Stimulated activated naive B cell treated with anti-CD40 and anti-IgM and Interleukin-4, amounts not matched to agents 10 μg/mL and 1 μg/mL and 100 μg/mL, for 72 hours (primary cell): ENCODE results near the gene FBXO3.
"Not testable (repeated sequence)": the region's sequence is repeated elsewhere in the genome, so short reads cannot be mapped to it uniquely, and the experiment has no call there.

Experiments used
- ATAC-seq, 2 donors: fragments of 150-1000 bp; cut with Tn5 transposase; replicated peaks; 2 replicates each; pipeline ENCODE4 v1.10.0; 2021; ENCODE audit warnings: moderate library complexity in 1 of 2
- DNase-seq: peaks from one replicate; pipeline ENCODE4 v3.0.0; 2021
- H3K27ac Mint-ChIP-seq: one replicate; pipeline ENCODE4 v1.8.0; 2022; ENCODE audit warnings: mild to moderate bottlenecking, mixed read lengths
- H3K27me3 Mint-ChIP-seq, 2 donors: one replicate each; pipeline ENCODE4 v1.8.0; 2022; ENCODE audit warnings: mixed read lengths in 2 of 2
- H3K36me3 Mint-ChIP-seq, 2 donors: one replicate each; pipeline ENCODE4 v1.8.0; 2022; ENCODE audit warnings: mixed read lengths in 2 of 2, mild to moderate bottlenecking in 1 of 2
- H3K4me1 Mint-ChIP-seq, 2 donors: one replicate each; pipeline ENCODE4 v1.8.0; 2022; ENCODE audit warnings: mixed read lengths in 2 of 2, mild to moderate bottlenecking in 1 of 2
- H3K4me3 Mint-ChIP-seq, 2 donors: one replicate each; pipeline ENCODE4 v1.8.0; 2022; ENCODE audit warnings: mild to moderate bottlenecking in 2 of 2, mixed read lengths in 2 of 2, moderate library complexity in 1 of 2
- H3K9me3 Mint-ChIP-seq, 2 donors: one replicate each; pipeline ENCODE4 v1.8.0; 2022; ENCODE audit warnings: mixed read lengths in 2 of 2, mild to moderate bottlenecking in 1 of 2

Gene FBXO3

DNA sequence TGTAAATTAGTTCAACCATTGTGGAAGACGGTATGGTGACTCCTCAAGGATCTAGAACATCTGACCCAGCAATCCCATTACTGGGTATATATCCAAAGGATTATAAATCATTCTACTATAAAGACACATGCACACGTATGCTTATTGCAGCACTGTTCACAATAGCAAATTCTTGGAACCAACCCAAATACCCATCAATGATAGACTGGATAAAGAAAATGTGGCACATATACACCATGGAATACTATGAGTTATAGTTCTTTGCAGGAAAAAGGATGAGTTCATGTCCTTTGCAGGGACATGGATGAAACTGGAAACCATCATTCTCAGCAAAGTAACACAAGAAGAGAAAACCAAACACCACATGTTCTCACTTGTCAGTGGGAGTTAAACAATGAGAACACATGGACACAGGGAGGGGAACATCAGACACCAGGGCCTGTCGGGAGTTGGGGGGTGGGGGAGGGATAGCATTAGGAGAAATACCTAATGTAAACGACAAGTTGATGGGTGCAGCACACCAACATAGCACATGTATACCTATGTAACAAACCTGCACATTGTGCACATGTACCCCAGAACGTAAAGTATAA, 45.2 kb downstream of the FBXO3 start:
- H3K4me3 Mint-ChIP-seq, ATAC-seq, H3K9me3 Mint-ChIP-seq, H3K27me3 Mint-ChIP-seq, H3K27ac Mint-ChIP-seq, DNase-seq: not testable (repeated sequence)
- Mint-ChIP-seq H3K36me3 (peaks cover 23 to 37% of the 10 kb centered on the region in 2 donors), H3K4me1 (peaks cover 34 to 36% of the 10 kb centered on the region in 2 donors)

DNA sequence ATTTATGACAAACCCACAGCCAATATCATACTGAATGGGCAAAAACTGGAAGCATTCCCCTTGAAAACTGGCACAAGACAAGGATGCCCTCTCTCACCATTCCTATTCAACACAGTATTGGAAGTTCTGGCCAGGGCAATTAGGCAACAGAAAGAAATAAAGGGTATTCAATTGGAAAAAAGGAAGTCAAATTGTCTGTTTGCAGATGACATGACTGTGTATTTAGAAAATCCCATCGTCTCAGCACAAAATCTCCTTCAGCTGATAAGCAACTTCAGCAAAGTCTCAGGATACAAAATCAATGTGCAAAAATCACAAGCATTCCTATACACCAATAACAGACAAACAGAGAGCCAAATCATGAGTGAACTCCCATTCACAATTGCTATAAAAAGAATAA, 46.8 kb downstream of the FBXO3 start:
- H3K4me1 Mint-ChIP-seq, result peaks cover 40 to 46% of the 10 kb centered on the region in 2 donors
- not testable (repeated sequence) for H3K27me3 Mint-ChIP-seq, H3K4me3 Mint-ChIP-seq, H3K9me3 Mint-ChIP-seq, ATAC-seq, DNase-seq, H3K27ac Mint-ChIP-seq
- peaks cover 17 to 31% of the 10 kb centered on the region in 2 donors for H3K36me3 Mint-ChIP-seq

DNA sequence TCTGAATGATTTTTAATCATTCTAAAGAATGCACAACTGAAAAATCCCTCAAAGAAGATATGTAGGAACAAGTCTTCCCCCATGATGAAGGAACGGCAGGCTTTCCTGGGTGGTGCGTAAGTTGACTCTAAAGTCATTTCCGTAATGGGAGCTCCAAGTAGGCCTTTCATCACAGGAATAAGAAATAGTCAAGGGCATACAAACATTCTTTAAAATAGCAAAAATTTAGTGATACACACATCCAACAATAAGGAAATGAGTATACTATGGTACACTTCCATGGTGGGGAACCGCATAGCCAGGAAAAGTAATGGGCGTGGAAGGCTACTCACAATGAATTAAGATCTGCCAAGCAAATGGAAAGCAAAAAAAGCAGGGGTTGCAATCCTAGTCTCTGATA, 48.8 kb downstream of the FBXO3 start:
- DNase-seq, result no peak
- Mint-ChIP-seq H3K4me1 (peaks cover 38 to 46% of the 10 kb centered on the region in 2 donors), H3K9me3 (no peaks in the 10 kb centered on the region), H3K36me3 (peaks cover 25 to 40% of the 10 kb centered on the region in 2 donors), H3K4me3 (no peak overlapping the region), H3K27ac (no peak overlapping the region), H3K27me3 (peaks cover 0 to 6% of the 10 kb centered on the region in 2 donors)
- ATAC-seq, result no peak

DNA sequence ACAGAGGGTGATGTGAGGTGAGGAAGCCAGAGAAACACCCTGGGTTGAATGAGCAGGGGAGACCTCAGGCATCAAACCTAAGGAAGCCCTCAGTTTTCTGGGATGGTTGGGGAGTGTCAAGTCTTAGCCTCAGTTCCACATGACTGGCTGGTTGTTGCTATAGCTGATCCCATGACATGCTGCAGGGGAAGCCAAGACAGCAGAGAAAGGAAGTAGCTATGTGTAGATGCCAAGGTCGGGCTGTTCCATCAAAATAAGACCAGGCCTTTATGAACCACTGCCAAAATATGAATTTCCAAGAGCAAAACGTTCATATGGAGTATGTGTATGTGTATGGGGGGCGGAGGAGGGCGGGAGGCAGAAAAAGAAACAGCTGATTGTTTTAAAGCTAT, 49.7 kb downstream of the FBXO3 start:
- no peak for ATAC-seq
- Mint-ChIP-seq H3K4me3 (no peak overlapping the region), H3K9me3 (no peaks in the 10 kb centered on the region), H3K27me3 (peaks cover 0 to 6% of the 10 kb centered on the region in 2 donors), H3K4me1 (peaks cover 38 to 46% of the 10 kb centered on the region in 2 donors), H3K36me3 (peaks cover 31 to 48% of the 10 kb centered on the region in 2 donors), H3K27ac (no peak overlapping the region)
- no peak for DNase-seq

DNA sequence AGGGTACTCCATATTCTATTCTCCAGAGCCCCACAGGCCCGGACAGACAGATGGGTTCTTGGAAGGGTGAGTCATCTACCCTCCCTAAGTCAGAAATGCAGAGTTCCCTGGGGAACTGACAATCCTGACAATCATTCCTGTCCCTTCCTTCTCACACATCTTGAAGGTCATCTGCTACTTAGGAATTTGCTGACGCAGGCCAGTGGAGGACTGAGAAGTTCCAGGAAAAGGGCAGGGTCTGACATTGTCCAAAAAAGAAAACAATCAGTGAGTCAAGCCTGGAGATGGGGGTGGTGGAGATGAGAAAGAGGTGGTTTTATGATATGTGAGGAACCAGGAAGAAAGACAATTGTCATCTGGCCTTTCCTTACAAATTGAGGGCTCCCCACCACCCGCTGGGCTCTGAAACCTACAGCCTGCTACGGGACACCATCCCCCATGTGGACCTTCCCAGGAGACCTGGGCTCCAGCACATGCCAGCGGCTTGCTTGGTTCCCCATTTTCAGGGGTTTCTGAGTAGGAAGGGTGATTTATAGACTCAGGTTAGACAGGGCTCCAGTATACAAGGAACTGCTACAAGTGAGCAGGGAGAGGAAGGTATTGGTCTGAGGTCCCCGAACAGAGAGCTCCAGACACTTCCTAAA, 51.0 kb downstream of the FBXO3 start:
- Mint-ChIP-seq H3K4me3 (peak overlapping the region; percentile 10 to 17), H3K27me3 (peaks cover 0 to 6% of the 10 kb centered on the region in 2 donors), H3K4me1 (peaks cover 38 to 44% of the 10 kb centered on the region in 2 donors), H3K27ac (peak overlapping the region; percentile 80), H3K9me3 (no peaks in the 10 kb centered on the region), H3K36me3 (peaks cover 32 to 49% of the 10 kb centered on the region in 2 donors)
- DNase-seq (no peak), ATAC-seq (peak; percentile 66 to 71)

DNA sequence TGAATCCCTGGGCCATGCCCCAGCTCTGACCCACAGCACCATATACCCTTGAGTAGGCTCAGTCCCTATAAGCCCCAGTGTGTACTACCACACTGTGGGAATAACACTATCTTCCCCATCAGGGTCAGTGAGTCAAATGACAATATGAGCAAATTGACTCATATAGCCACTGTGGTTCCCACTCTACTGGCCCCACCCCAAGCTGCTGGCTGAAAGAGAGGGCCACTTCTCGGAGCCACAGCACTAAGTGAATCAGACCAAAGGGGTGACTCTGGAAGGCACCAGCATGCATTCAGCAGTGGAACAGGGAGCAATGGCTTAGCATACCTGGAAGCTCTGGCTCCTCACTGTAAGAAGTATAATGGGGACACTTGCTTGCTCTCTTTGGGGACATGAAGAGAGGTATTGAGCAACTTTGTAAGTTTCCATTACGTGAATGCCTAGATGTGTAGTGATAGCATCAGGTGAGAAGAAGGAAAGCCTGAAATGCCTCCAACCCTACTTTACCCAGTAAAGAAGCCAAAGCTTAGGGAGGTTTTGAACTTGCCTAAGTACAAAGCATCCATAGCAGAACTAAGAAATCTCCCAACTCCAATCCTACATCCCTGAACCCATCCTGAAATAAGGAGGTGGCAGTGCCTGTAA, 51.6 kb downstream of the FBXO3 start:
- H3K36me3 Mint-ChIP-seq, result peaks cover 32 to 49% of the 10 kb centered on the region in 2 donors
- ATAC-seq (peak; percentile 76 to 85), DNase-seq (no peak)
- H3K4me1 Mint-ChIP-seq, result peaks cover 38 to 44% of the 10 kb centered on the region in 2 donors
- H3K4me3 Mint-ChIP-seq, result no peak overlapping the region
- H3K9me3 Mint-ChIP-seq, result no peaks in the 10 kb centered on the region
- H3K27me3 Mint-ChIP-seq, result peaks cover 0 to 6% of the 10 kb centered on the region in 2 donors
- H3K27ac Mint-ChIP-seq, result no peak overlapping the region

DNA sequence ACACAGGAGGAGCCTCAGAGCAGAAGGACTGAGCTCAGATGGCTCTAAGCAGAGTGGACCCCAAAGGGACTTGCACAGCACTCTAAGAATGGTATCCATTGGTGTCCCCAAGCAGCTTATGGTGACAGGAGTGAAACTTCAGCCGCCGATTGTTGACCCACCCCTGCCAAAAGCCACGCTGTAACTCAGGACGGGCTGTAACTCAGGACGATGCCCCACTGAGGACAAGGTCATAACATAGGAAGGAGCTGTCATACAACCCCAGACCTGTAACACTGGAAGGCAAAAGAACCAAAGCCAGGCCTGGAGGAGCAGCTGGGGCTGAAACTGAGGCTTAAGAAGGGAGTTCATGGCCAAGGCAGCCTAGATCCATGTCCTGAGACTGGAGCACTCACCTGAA, 52.3 kb downstream of the FBXO3 start:
- H3K9me3 Mint-ChIP-seq, result no peaks in the 10 kb centered on the region
- peaks cover 38 to 41% of the 10 kb centered on the region in 2 donors for H3K4me1 Mint-ChIP-seq
- no peak overlapping the region for H3K27ac Mint-ChIP-seq
- DNase-seq, result no peak
- H3K27me3 Mint-ChIP-seq, result peaks cover 0 to 6% of the 10 kb centered on the region in 2 donors
- H3K36me3 Mint-ChIP-seq, result peaks cover 32 to 46% of the 10 kb centered on the region in 2 donors
- no peak for ATAC-seq
- peak overlapping the region in 1 of 2 donors; percentile 12 for H3K4me3 Mint-ChIP-seq

DNA sequence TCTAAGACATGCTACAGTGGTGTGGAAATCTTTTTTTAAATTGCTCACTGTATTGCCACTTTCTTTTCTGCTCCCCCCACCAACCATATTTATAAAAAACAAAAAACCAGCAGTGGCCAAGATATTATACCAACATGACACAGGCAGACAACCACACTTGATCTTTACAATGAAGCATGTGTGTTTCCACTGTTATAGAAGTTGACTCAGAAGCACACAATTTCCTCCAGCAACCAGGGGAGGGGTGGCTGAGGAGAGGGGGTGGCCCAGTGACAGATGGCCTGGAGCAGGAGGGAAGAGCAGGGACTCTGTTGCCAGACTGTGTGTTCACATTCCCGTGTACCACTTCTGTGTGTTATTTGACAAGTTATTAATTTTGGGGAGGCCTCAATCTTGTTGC, 52.9 kb downstream of the FBXO3 start:
- Mint-ChIP-seq H3K27me3 (peaks cover 0 to 3% of the 10 kb centered on the region in 2 donors), H3K27ac (no peak overlapping the region), H3K9me3 (no peaks in the 10 kb centered on the region), H3K36me3 (peaks cover 36 to 48% of the 10 kb centered on the region in 2 donors), H3K4me3 (no peak overlapping the region), H3K4me1 (peaks cover 38% of the 10 kb centered on the region in 2 donors)
- DNase-seq (no peak), ATAC-seq (no peak)

DNA sequence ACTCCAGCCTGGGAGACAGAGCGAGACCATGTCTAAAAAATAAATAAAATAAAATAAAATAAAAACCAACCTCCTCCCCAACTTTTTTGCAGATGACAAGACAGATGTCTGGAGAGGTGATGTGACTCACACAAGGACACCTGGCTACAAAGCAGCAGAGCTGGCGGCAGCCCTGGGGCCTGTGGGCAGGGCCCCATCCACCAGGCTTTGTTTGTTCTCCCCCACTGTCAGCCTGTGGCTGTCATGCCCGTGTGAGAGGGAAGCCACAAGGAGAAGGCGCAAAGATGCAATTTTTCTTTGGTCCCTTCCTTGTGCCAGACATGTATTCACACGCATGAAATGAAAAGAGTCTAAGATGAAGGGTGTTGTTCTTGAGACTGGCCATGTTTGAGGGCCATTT, 54.7 kb downstream of the FBXO3 start:
- no peaks in the 10 kb centered on the region for H3K9me3 Mint-ChIP-seq
- ATAC-seq (no peak), DNase-seq (no peak)
- peaks cover 29% of the 10 kb centered on the region in 2 donors for H3K4me1 Mint-ChIP-seq
- H3K4me3 Mint-ChIP-seq, result no peak overlapping the region
- H3K27me3 Mint-ChIP-seq, result no peaks in the 10 kb centered on the region
- H3K36me3 Mint-ChIP-seq, result peaks cover 29 to 38% of the 10 kb centered on the region in 2 donors
- H3K27ac Mint-ChIP-seq, result no peak overlapping the region

DNA sequence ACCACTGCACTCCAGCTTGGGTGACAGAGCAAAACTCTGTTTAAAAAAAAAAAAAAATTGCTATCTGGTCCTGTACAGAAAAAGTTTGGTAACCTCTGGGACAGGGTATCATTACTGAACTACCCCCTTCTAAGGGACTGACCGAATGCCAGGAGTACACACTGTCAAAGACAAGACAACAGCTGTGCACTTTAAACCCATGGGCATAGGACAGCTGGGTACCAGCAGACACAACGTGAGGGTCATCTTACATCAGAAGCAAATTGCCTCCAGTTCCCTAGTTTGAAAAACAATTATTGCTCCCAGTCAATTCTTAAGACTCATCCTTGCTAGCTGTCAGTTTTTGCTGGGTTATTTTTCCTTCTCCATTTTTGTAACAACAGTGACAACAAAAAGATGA, 55.9 kb downstream of the FBXO3 start:
- H3K36me3 Mint-ChIP-seq, result peaks cover 25 to 34% of the 10 kb centered on the region in 2 donors
- H3K4me1 Mint-ChIP-seq, result peaks cover 18 to 19% of the 10 kb centered on the region in 2 donors
- H3K9me3 Mint-ChIP-seq, result no peaks in the 10 kb centered on the region
- no peaks in the 10 kb centered on the region for H3K27me3 Mint-ChIP-seq
- H3K27ac Mint-ChIP-seq, result no peak overlapping the region
- no peak overlapping the region for H3K4me3 Mint-ChIP-seq
- no peak for ATAC-seq
- no peak for DNase-seq

DNA sequence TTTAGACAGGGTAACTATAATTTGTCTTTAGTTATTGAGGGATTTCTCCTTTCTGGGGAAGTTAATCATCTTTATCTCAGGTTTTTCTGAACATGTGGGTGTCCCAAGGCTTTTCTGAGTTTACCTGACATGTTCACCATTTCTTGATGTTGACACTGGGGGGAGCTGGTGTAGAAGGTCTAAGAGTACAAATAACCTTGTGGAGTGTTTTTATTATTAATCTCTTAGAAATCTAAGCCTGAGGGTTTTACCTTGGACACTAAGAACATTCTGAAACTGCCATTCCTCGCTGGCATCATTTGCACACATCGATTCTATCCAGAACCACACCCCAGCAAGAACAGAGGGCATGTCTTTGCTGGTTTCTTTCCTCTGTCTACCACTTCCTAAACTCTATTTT, 58.1 kb downstream of the FBXO3 start:
- Mint-ChIP-seq H3K9me3 (no peaks in the 10 kb centered on the region), H3K36me3 (peaks cover 21 to 31% of the 10 kb centered on the region in 2 donors), H3K4me1 (no peaks in the 10 kb centered on the region), H3K27ac (no peak overlapping the region), H3K4me3 (no peak overlapping the region), H3K27me3 (no peaks in the 10 kb centered on the region)
- ATAC-seq, result peak in 1 of 2 donors; percentile 41
- DNase-seq, result no peak

DNA sequence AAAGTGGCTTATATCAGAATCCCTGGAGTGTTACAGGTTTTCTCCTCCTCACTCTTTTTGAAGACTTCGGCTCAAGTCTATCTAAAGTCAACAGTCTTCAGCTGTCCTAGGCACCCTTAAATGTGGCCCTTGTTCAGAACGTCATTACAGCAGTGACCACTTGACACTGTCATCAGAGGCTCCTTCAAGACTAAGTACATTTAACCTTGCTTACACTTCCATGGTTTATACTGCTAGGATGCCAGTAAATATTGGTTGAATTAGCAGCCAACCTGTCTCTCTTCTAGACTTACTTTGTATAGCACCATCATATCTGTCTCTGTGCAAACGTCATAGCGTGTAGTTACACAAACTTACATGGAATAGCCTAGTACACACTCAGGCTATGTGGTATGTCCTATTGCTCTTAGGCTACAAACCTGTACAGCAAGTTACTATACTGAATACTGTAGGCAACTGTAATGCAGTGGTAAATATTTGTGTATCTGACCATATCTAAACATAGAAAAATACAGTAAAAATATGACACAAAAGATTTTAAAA, 60.4 kb downstream of the FBXO3 start:
- Mint-ChIP-seq H3K27ac (no peak overlapping the region), H3K27me3 (no peaks in the 10 kb centered on the region), H3K36me3 (peaks cover 20 to 31% of the 10 kb centered on the region in 2 donors), H3K4me3 (no peak overlapping the region), H3K9me3 (no peaks in the 10 kb centered on the region), H3K4me1 (no peaks in the 10 kb centered on the region)
- ATAC-seq (no peak), DNase-seq (no peak)

DNA sequence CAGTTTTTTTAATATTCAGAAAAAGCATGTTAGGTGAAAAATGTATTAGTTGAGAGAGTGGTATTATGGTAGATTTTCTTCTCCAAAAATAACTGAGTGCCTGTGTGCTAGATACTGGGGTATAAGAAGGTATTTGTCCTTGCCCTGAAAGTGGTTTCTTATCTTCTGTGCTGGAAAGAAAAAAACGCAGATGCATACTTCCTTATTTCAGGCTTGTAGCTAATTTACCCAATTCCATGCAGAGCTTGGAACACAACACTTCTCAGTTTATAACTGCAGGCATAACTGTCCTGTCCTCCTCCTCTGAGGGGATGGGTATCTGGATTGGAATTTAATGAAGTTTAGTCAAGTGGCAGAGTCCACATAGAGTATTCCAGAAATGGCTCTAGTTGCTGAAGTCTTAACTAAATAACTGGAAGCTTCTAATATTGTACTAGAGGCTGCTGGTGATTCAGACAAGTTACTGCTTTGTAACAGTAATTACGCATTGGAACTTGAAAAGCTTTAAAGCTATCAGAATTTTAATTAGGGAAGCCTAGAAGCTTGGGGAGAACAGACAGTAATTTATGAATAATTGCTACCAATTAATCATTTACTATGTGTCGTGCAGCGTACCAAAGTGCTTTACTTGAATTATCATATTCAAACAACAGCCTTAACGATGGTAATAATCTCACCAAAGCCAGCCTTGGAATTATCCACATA, 61.0 kb downstream of the FBXO3 start:
- Mint-ChIP-seq H3K36me3 (peaks cover 21 to 32% of the 10 kb centered on the region in 2 donors), H3K27ac (no peak overlapping the region), H3K4me1 (no peaks in the 10 kb centered on the region), H3K9me3 (no peaks in the 10 kb centered on the region), H3K27me3 (no peaks in the 10 kb centered on the region), H3K4me3 (no peak overlapping the region)
- ATAC-seq (no peak), DNase-seq (no peak)

DNA sequence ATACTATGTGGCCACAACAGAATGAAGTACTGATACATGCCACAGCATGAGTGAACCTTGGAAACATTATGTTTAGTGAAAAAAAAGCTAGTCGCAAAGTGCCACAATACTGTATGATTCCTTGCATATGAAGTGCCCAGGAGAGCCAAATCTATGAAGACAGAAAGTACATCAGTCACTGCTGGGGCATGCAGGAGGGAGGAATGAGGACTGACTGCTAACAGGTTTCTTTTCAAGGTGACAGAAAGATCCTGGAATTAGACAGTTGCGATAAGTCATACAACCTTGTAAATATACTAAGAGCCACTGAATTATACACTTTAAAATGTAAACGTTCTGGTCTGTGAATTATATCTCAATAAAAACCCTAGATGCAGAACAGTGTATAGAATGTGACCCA, 61.9 kb downstream of the FBXO3 start:
- Mint-ChIP-seq H3K27me3 (no peaks in the 10 kb centered on the region), H3K4me3 (no peak overlapping the region)
- no peak for ATAC-seq

More for the DNA sequence above, 61.9 kb downstream of the FBXO3 start:
- peaks cover 21 to 38% of the 10 kb centered on the region in 2 donors for H3K36me3 Mint-ChIP-seq
- no peaks in the 10 kb centered on the region for H3K4me1 Mint-ChIP-seq
- no peak for DNase-seq
- H3K27ac Mint-ChIP-seq, result no peak overlapping the region
- H3K9me3 Mint-ChIP-seq, result no peaks in the 10 kb centered on the region
